HUES48 (cell line): ENCODE measurements around the gene ANXA3.

Experiments
- H3K27ac ChIP-seq: one replicate; pipeline ENCODE4 v1.7.0; 2013; ENCODE audit warnings: low read depth, low read length, inconsistent platforms
- H3K27me3 ChIP-seq: 2 replicates; pipeline ENCODE4 v1.6.1; 2013; ENCODE audit warnings: mild to moderate bottlenecking, low read length; ENCODE audit not compliant: control insufficient read depth, insufficient read depth
- H3K36me3 ChIP-seq: 2 replicates; pipeline ENCODE4 v1.6.1; 2013; ENCODE audit warnings: low read length; ENCODE audit not compliant: control insufficient read depth, insufficient read depth
- H3K4me1 ChIP-seq: 2 replicates; pipeline ENCODE4 v1.6.1; 2013; ENCODE audit warnings: mild to moderate bottlenecking, low read length; ENCODE audit not compliant: control insufficient read depth, insufficient read depth
- H3K4me3 ChIP-seq: 2 replicates; pipeline ENCODE4 v1.5.1; 2013; ENCODE audit warnings: mild to moderate bottlenecking, low read depth, low read length
- H3K9ac ChIP-seq: 2 replicates; pipeline ENCODE4 v1.6.1; 2013; ENCODE audit warnings: mild to moderate bottlenecking, low read depth, low read length, moderate library complexity
- H3K9me3 ChIP-seq: 2 replicates; pipeline ENCODE4 v1.6.1; 2013; ENCODE audit warnings: low read length; ENCODE audit not compliant: control insufficient read depth, insufficient read depth

The ANXA3 gene

GRCh38 chr4:78520808-78521226 lies 30.8 kb upstream of the ANXA3 start:
- no peak overlapping the region for H3K27ac ChIP-seq
- H3K9me3 ChIP-seq = no peaks in the 10 kb centered on the region
- no peak overlapping the region for H3K4me3 ChIP-seq
- H3K27me3 ChIP-seq = no peaks in the 10 kb centered on the region
- H3K9ac ChIP-seq = no peak overlapping the region
- peaks cover 79% of the 10 kb centered on the region for H3K36me3 ChIP-seq
- no peaks in the 10 kb centered on the region for H3K4me1 ChIP-seq

GRCh38 chr4:78524009-78524408 lies 27.6 kb upstream of the ANXA3 start:
- Histone ChIP-seq H3K9me3 (no peaks in the 10 kb centered on the region), H3K27ac (no peak overlapping the region), H3K27me3 (no peaks in the 10 kb centered on the region), H3K4me3 (no peak overlapping the region), H3K4me1 (no peaks in the 10 kb centered on the region), H3K9ac (no peak overlapping the region), H3K36me3 (peaks cover 96% of the 10 kb centered on the region)

GRCh38 chr4:78525559-78525958 lies 26.0 kb upstream of the ANXA3 start:
- Histone ChIP-seq H3K27me3 (no peaks in the 10 kb centered on the region), H3K27ac (no peak overlapping the region), H3K9ac (no peak overlapping the region), H3K9me3 (no peaks in the 10 kb centered on the region), H3K36me3 (peaks cover 84% of the 10 kb centered on the region), H3K4me1 (no peaks in the 10 kb centered on the region), H3K4me3 (no peak overlapping the region)

- Histone ChIP-seq H3K4me3 (no peak overlapping the region), H3K4me1 (no peaks in the 10 kb centered on the region), H3K27me3 (no peaks in the 10 kb centered on the region), H3K9me3 (no peaks in the 10 kb centered on the region), H3K36me3 (peaks cover 70% of the 10 kb centered on the region), H3K27ac (no peak overlapping the region), H3K9ac (no peak overlapping the region)
These were observed 24.5 kb upstream of the ANXA3 start for GRCh38 chr4:78527103-78527502.

GRCh38 chr4:78527555-78527954 lies 24.0 kb upstream of the ANXA3 start:
- no peak overlapping the region for H3K4me3 ChIP-seq
- H3K9ac ChIP-seq = no peak overlapping the region
- H3K36me3 ChIP-seq = peaks cover 65% of the 10 kb centered on the region
- no peaks in the 10 kb centered on the region for H3K9me3 ChIP-seq
- H3K27me3 ChIP-seq = no peaks in the 10 kb centered on the region
- no peaks in the 10 kb centered on the region for H3K4me1 ChIP-seq
- no peak overlapping the region for H3K27ac ChIP-seq

GRCh38 chr4:78528327-78528726 lies 23.2 kb upstream of the ANXA3 start:
- Histone ChIP-seq H3K27me3 (no peaks in the 10 kb centered on the region), H3K4me1 (no peaks in the 10 kb centered on the region), H3K4me3 (no peak overlapping the region), H3K9me3 (no peaks in the 10 kb centered on the region), H3K36me3 (peaks cover 58% of the 10 kb centered on the region), H3K9ac (no peak overlapping the region), H3K27ac (no peak overlapping the region)

- H3K9ac ChIP-seq = no peak overlapping the region
- H3K27me3 ChIP-seq = no peaks in the 10 kb centered on the region
- H3K9me3 ChIP-seq = no peaks in the 10 kb centered on the region
- peaks cover 50% of the 10 kb centered on the region for H3K36me3 ChIP-seq
- no peak overlapping the region for H3K4me3 ChIP-seq
- no peak overlapping the region for H3K27ac ChIP-seq
- no peaks in the 10 kb centered on the region for H3K4me1 ChIP-seq
These were observed 21.9 kb upstream of the ANXA3 start for GRCh38 chr4:78529569-78530209.

- Histone ChIP-seq H3K9ac (no peak overlapping the region), H3K27me3 (no peaks in the 10 kb centered on the region), H3K27ac (no peak overlapping the region), H3K4me3 (no peak overlapping the region), H3K36me3 (peaks cover 49% of the 10 kb centered on the region), H3K9me3 (no peaks in the 10 kb centered on the region), H3K4me1 (no peaks in the 10 kb centered on the region)
These were observed 19.5 kb upstream of the ANXA3 start for GRCh38 chr4:78532046-78532445.

GRCh38 chr4:78533854-78534253 lies 17.7 kb upstream of the ANXA3 start:
- Histone ChIP-seq H3K4me3 (no peak overlapping the region), H3K36me3 (peaks cover 38% of the 10 kb centered on the region), H3K27ac (no peak overlapping the region), H3K27me3 (no peaks in the 10 kb centered on the region), H3K4me1 (no peaks in the 10 kb centered on the region), H3K9ac (no peak overlapping the region), H3K9me3 (no peaks in the 10 kb centered on the region)

GRCh38 chr4:78534286-78534955 lies 17.1 kb upstream of the ANXA3 start:
- Histone ChIP-seq H3K4me3 (no peak overlapping the region), H3K27ac (no peak overlapping the region), H3K4me1 (no peaks in the 10 kb centered on the region), H3K36me3 (peaks cover 42% of the 10 kb centered on the region), H3K9me3 (no peaks in the 10 kb centered on the region), H3K9ac (no peak overlapping the region), H3K27me3 (no peaks in the 10 kb centered on the region)

- H3K9ac ChIP-seq = no peak overlapping the region
- peaks cover 33% of the 10 kb centered on the region for H3K36me3 ChIP-seq
- no peaks in the 10 kb centered on the region for H3K4me1 ChIP-seq
- no peak overlapping the region for H3K4me3 ChIP-seq
- no peaks in the 10 kb centered on the region for H3K27me3 ChIP-seq
- H3K27ac ChIP-seq = no peak overlapping the region
- no peaks in the 10 kb centered on the region for H3K9me3 ChIP-seq
These were observed 9.2 kb upstream of the ANXA3 start for GRCh38 chr4:78542373-78542772.
